Measurements from ENCODE around the gene BUB1B. TPM values are rescaled to one million over a fixed set of nuclear protein-coding genes. Genes with fewer than 3 reads are reported as not detected.

BUB1B gene
- total RNA-seq, 1 donor from 2014 or later: 1.8 TPM

GRCh38 chr15:40233727-40234577 is 73.1 kb downstream of the BUB1B start:
- Histone ChIP-seq H3K36me3 (no peaks in the 10 kb centered on the region), H3K27me3 (no peaks in the 10 kb centered on the region), H3K4me1 (no peaks in the 10 kb centered on the region), H3K4me3 (no peak overlapping the region), H3K27ac (no peak overlapping the region), H3K9me3 (no peaks in the 10 kb centered on the region)
- DNase-seq (peak; percentile 56), ATAC-seq (peak; percentile 56)
- intact Hi-C loops (cut with DNase I): no loop called here
- TF ChIP-seq CTCF (IDR thresholded peaks at IDR 0.05): no peak

GRCh38 chr15:40234783-40235182 is 73.9 kb downstream of the BUB1B start:
- Histone ChIP-seq H3K9me3 (no peaks in the 10 kb centered on the region), H3K4me3 (no peak overlapping the region), H3K36me3 (no peaks in the 10 kb centered on the region), H3K27me3 (peaks cover 3% of the 10 kb centered on the region), H3K4me1 (no peaks in the 10 kb centered on the region), H3K27ac (no peak overlapping the region)
- intact Hi-C loops (cut with DNase I): no loop called here
- DNase-seq (peak; percentile 46), ATAC-seq (no peak)
- TF ChIP-seq CTCF (IDR thresholded peaks at IDR 0.05): no peak

GRCh38 chr15:40235201-40235885 is 74.5 kb downstream of the BUB1B start:
- Histone ChIP-seq H3K36me3 (no peaks in the 10 kb centered on the region), H3K27me3 (peaks cover 9% of the 10 kb centered on the region), H3K9me3 (no peaks in the 10 kb centered on the region), H3K4me3 (no peak overlapping the region), H3K27ac (no peak overlapping the region), H3K4me1 (no peaks in the 10 kb centered on the region)
- TF ChIP-seq CTCF (IDR thresholded peaks at IDR 0.05): no peak
- intact Hi-C loops (cut with DNase I): no loop called here
- DNase-seq (peak; percentile 45), ATAC-seq (peak; percentile 46)

GRCh38 chr15:40238532-40239403 is 77.9 kb downstream of the BUB1B start, which contains the start of gene PAK6:
Gene PAK6 (plus strand): TSS chr15:40239063. CDS start chr15:40264786, 25,723 bp downstream.
- no peak for TF ChIP-seq CTCF (IDR thresholded peaks at IDR 0.05)
- intact Hi-C loops (cut with DNase I): no loop called here
- ATAC-seq (peak; percentile 83), DNase-seq (peak; percentile 84)
- no peak within 1 kb of the TSS for H3K27ac ChIP-seq
- no peaks in the 10 kb centered on the region for H3K9me3 ChIP-seq
- no peaks in the 10 kb centered on the region for H3K36me3 ChIP-seq
- peak within 1 kb of the TSS; percentile 17 for H3K4me3 ChIP-seq
- peaks cover 11% of the 10 kb centered on the region for H3K27me3 ChIP-seq
- H3K4me1 ChIP-seq: no peaks in the 10 kb centered on the region

GRCh38 chr15:40239404-40239692 is 78.5 kb downstream of the BUB1B start:
- no peak for TF ChIP-seq CTCF (IDR thresholded peaks at IDR 0.05)
- no peak overlapping the region for H3K27ac ChIP-seq
- no peaks in the 10 kb centered on the region for H3K4me1 ChIP-seq
- H3K27me3 ChIP-seq: peaks cover 11% of the 10 kb centered on the region
- no peaks in the 10 kb centered on the region for H3K9me3 ChIP-seq
- intact Hi-C loops (cut with DNase I): no loop called here
- peak overlapping the region; percentile 17 for H3K4me3 ChIP-seq
- ATAC-seq (no peak), DNase-seq (no peak)
- H3K36me3 ChIP-seq: no peaks in the 10 kb centered on the region
